Metanephros (tissue), 2 donors: ENCODE results near the gene PADI4. TPM values are rescaled to one million over a fixed set of nuclear protein-coding genes. Genes with fewer than 3 reads are reported as not detected.

Experiments
- small RNA-seq: library from RNA; depleted of rRNA; stranded (forward); fragments of <200 nt; gene quantifications from one replicate; pipeline ENCODE3, GENCODE V24; 2014; ENCODE audit warnings: low replicate concordance
- total RNA-seq: library from RNA; depleted of rRNA; stranded (reverse); fragments of >200 nt; gene quantifications from one replicate; pipeline ENCODE4 v1.2.3, GENCODE V29; 2014

Gene PADI4
- 17.7 TPM for total RNA-seq

DNA sequence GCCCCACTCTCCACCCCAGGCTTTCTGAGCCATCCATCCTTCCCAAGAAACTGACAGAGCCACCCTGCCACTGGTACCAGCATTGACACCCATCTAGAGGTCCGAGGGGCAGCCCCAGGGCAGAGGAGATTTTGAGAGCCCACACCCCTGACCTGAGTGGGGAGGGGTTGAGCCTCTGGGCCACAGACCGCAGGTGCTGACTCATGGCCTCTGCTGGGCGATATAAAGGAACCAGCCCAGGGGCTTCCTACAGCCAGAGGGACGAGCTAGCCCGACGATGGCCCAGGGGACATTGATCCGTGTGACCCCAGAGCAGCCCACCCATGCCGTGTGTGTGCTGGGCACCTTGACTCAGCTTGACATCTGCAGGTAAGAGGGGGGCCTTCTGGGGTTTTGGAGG, at the start of gene PADI4:
TSS of gene PADI4 (plus strand) at position 252 of the 400 bp plus-strand sequence. CDS start at position 278, 26 bp downstream.

GRCh38 chr1:17371896-17372295, 63.9 kb downstream of the PADI4 start, which contains the start of gene PADI6:
Gene PADI6, plus strand, starts transcription at chr1:17372196. Its CDS starts 50 bp downstream, at chr1:17372246.

Small RNA genes lying within 50 kb of the gene (small RNA-seq; reads per million reads assigned to genes)
- not detected for gene MIR3972

Other genes with a start within 250 kb of the PADI4 start
- gene PADI2, start 188.7 kb upstream of the PADI4 start, total RNA-seq: 21.5 TPM
- not detected for gene PADI1, start 103.1 kb upstream of the PADI4 start, total RNA-seq
- gene PADI3, start 59.1 kb upstream of the PADI4 start, total RNA-seq: 0.18 TPM
- gene PADI6, start 64.0 kb downstream of the PADI4 start, total RNA-seq: not detected
- gene RCC2, start 131.5 kb downstream of the PADI4 start, total RNA-seq: 58.5 TPM
- gene ARHGEF10L, start 231.5 kb downstream of the PADI4 start, total RNA-seq: 61.2 TPM